SK-N-MC (cell line): Measurements from ENCODE around the gene IVL.

Source experiments
- EZH2 ChIP-seq: fragments of 200-600 bp; sonication (generic); IDR thresholded peaks from one replicate; pipeline ENCODE4 v1.6.1; 2017; ENCODE audit warnings: antibody characterized with exemption
- POLR2AphosphoS5 ChIP-seq: IDR thresholded peaks from 2 replicates; pipeline ENCODE4 v1.6.1; 2012; ENCODE audit warnings: mild to moderate bottlenecking, low read depth, low read length, borderline replicate concordance

- TF ChIP-seq POLR2AphosphoS5 (no peak), EZH2 (no peak)
These were observed 2.3 kb upstream of the IVL start for GRCh38 chr1:152906023-152906565.
